Inferior parietal cortex (tissue), 1 donor: ENCODE data around the gene ZNF511.

Source experiments
- DNase-seq: peaks from one replicate; pipeline ENCODE4 v3.0.0-alpha.2; 2016; ENCODE audit errors: extremely low spot score

The ZNF511 gene

DNA sequence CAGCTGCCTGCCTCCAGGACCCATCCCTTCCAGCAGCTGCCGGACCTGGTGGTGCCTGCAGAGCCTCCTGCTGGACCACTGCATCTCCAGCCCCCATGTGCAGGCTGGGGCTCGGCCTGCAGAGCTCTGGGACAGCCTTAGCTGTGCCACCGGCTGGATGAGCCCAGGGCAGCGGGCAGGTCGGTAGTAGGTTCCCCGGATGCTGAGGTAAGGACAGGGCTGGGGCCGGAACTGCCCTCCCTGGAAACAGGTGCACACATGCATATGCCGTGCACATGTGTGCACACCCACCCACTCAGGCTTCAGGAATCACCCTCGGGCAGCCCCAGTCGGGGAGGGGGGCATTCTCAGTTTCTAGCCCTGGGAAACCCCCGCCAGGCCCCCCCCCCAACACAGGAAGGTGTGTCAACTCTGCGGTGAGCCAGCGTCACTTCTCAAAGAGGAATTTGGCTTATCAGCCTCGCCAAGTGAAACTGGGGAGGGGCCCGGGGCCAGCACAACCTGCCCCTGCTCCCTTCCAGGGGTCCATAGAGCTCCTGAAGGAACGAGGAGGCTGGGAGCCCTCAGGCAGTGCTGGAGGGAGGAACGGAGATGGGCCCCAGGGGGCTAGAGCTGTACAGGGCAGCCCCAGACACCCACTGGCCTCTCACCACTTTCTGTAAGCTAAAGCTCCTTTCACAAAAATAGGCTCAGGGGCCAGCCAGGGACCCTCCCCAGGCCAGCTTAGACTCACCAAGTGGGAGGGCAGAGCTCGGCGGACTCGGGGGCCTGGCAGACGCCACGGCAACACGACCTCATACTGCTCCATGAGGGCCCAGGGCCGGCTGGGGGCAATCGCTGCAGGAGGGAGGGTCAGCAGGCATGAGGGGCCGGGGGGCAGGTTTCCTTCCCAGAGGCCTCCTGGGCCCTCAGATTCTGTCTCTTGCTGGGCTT is 33.7 kb upstream of the ZNF511 start:
- DNase-seq, result no peak

GRCh38 chr10:133275684-133276092 is 33.0 kb upstream of the ZNF511 start:
- DNase-seq, result no peak

- no peak for DNase-seq
These were observed 32.6 kb upstream of the ZNF511 start for GRCh38 chr10:133276100-133276434.

DNA sequence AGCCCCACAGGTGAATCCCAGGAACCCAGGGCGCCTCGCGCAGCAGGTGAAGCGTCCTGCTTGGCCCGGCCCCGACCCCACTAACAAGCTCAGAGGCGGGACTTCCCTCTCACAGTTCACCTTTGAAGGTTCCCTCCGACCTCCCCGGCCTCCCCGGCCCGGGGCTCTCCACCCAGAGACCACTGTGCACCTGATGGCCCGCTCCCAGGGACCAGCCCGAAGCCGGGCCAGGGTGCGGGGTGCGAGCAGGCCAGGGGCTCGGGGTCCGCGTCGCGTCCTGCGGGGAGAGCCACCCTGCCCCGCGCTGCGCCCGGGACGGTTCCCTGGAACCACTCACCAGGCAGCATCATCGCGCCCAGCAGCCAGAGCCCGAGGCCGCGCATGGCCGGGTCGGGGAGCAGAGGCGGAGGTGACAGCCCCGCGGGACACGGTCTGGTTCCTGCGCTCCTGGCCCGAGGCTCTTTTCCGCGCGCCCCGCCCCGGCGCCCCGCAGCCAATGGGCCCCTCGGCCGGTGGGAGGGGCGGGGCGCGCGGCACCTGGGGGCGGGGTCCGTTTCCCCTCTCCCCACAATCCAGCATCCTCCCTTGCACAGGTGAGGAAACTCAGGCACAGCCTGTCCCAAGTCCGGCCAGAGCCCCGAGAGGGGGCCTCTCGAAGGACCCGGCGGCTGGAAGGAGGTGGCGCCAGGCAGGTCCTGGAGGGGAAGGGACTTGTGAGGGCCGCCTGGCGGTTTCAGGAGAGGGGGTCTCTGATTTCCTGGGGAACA is 32.1 kb upstream of the ZNF511 start, which contains the start of gene ADAM8:
ADAM8 (minus strand) TSS at position 434 of the 767 bp plus-strand sequence; CDS start at position 383, 51 bp downstream.
- DNase-seq, result no peak

DNA sequence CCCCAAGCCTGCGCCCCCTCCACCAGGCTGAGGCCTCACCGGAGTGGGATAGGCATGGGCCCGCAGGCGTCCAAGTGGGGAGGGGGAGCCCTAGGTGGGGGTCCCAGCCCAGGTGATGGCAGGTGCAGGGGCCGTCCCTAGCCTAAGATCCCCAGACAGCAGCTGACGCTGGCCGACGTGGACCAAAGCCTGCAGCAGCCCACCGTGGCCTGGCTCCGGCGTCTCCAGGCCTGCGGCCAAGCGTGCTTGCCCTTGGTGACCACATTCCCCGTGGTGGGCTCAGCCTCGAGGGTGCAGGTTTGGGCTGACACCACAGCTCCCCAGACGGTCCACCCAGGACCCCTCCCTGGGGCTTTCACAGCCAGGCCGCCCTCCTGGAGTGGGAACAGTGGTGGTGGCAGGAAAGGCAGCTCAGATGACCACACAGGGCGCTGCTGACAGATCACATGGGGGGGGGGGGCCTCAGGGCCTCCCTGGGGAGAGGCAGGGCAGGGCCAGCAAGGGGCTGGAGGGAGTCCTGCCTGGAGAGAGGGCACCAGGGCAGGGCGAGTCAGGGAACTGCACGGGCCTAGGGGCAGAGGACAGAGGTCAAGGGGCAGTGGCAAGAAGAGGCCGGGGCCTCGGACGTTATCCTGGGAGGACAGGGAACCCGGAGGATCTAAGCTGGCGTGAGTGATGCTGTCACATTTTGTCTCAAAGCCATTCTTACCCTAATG is 31.3 kb upstream of the ZNF511 start:
- no peak for DNase-seq

DNA sequence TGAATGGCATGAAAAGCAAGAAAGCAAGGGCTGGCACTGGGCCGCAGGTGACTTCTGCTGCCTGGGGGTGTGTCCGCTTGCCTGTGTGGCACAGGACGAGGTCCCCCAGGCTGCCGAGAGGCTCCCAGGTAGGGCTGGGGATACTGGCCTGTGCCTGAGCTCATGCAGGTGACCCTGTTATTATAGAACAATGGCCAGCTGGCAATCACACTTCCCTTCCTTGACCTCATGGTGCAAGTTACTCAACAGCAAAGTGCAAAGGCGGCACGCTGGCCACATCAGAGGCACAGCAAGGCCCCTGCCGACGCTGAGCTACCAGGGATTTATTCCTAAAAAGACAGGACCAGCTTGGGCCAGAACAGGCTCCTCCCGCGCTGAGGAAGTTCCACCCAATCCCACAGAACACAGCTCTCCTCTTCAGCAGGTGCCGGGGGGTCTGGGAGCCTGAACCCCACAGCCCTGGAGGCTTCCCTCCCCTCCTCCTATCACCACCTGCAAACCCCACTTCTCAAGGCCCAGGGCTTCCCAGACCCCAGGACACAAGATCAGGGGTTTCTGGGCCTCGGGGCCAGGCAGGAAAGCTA is 30.6 kb upstream of the ZNF511 start:
- DNase-seq, result no peak

DNA sequence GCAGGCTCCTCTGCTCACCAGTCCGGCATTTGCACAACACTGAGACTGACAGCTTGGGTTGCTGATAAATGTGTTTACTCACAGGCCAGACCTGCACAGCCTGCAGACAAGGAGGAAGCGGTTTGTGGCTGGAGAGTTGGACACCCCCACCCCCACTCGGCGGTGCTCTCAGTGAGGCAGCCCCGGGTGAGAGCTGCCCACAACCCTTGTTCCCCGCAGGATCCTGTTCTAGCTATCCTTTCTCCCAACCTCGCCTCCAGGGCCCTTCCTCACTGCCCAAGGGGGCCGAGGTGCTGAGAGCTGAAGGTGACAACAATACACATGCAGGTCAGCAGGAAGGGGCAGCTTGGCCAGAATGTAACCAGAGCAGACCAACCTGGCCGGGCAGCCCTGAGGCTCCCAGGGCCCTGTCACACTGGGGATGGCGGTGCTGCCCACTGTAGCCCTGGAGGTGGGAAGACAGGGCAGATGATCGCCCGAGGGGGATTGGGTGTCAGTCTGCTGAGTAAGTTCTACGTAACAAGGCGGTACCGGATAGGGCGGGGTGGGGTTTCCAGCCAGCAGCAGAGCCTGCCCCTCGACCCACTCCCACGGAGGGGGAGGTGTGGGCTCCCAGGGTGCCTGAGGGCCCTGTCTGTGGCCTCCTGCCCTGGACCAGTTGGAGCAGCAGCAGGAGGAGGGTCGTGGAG is 30.0 kb upstream of the ZNF511 start:
- no peak for DNase-seq

DNA sequence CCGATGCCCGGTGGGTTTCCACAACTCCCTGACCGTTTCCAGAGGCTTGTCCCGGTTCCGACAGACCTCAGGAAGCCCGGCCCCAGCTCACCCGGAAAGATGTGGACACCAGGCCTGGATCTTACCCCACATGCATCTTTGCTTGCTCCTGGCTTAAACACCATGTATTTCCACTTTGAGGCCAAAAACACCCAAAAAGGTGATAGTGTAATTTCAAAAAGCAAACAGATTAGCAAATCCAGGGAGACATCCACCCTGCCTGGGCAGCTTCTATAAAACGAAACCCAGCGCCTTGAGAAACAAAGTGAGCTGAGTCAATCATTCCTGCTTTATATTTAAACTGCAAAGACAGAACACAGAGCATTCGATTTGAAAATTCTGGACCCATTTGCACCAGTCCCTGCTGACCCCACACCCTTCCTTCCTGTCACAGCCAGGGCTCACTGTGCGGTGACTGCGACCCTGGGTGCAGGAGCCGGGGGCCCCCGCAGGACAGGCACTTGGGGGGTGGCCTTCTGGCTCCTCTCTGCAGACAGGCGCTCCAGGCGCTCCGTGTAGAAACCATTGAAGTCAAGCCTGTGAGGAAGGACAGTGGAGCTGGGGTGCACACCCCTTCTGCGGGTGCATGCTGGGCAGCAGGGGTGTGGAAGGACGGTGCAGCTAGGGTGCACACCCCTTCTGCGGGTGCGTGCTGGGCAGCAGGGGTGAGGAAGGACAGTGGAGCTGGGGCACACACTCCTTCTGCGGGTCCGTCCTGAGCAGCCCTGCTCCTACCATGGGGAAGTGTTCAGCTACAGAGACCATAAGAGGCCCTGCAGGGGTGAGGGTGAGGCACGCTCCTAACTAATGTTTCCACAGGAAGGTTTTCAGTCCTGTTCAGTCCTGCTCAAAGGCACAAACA is 29.1 kb upstream of the ZNF511 start:
- DNase-seq, result no peak

DNA sequence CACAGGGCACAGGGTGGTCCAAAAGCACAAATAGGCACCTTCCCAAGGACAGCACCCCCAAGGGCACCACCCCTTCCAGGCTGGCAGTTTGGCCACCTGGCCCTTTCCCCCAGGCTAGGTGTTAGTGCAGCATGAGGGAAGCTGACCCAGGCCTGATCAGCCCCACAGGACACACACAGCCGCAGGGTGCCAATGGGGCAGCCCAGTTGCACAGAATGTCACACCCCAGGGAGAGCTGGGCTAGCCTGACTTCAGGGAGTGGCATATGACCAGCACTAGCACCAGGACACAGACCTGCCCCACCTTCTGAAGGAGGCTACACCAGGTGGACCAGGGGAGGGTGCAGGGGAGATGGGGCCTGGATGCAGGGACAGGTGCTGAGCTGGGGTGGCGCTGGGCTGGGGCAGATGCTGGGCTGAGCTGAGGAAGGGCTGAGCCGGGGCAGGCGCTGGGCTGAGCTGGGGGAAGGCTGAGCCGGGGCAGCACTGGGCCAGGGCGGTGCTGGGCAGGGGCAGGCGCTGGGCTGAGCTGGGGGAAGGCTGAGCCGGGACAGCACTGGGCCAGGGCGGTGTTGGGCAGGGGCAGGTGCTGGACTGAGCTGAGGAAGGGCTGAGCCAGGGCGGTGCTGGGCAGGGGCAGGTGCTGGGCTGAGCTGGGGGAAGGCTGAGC is 28.2 kb upstream of the ZNF511 start:
- DNase-seq, result no peak

GRCh38 chr10:133281084-133281483 is 27.6 kb upstream of the ZNF511 start:
- DNase-seq, result no peak

DNA sequence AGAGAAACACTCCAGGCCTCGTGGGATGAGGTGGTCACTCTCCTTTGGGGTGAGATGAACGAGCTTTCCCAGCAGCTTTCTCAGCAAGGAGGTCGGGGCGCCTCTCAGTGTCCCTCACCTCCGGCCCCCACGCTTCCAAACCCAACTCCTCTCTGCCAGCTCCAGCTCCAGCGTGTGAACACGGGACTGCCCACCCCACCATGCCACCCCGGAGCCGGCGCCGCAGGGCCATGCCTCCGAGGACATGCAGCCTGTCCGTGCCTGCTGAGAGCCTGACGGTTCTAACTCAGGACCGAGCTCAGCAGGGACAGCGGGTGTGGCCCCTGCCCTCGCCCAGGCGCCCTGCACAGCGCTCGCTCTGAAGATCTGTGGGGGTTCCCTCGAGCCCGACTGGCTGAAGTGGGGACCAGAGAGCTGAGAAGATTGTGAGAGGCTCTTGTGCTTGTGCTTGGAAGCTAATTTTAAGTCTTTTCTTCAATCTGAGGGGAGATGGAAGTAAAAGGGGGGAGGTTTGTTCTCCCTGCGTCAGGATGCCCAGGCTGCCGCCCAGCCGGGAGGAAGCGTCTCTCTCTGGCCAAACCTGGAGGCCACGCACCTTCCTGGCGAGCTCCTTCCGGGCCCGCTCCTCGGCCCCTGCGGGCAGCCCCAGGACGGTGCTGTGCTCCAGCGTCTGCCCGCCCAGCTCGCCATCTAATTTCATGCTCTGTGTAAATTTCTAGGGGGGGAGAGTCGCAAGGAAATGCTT is 26.9 kb upstream of the ZNF511 start:
- DNase-seq, result no peak

GRCh38 chr10:133282846-133283390 is 25.8 kb upstream of the ZNF511 start:
- no peak for DNase-seq

GRCh38 chr10:133283931-133284330 is 24.8 kb upstream of the ZNF511 start:
- no peak for DNase-seq

DNA sequence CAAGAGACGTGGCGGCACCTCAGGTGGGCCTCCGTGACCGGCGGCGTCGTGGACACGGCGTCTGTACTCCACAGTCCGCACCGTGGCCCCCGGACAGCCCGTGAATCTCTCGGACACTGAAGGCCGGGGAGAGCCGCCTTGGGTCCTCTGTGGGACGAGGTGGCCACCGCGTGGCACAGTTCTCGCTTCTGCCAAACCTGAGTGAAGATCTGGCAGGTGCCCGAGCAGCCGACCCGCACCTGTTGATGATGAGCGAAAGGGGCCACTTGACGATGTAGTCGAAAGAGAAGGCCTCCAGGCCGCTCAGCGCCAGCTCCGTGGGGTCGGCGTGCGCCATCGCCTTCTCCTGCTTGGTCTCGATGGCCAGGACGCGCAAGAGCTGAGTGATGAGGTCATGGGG is 23.5 kb upstream of the ZNF511 start:
- DNase-seq, result no peak

- DNase-seq, result no peak
These were observed 22.3 kb upstream of the ZNF511 start for GRCh38 chr10:133286366-133286765.

GRCh38 chr10:133287832-133288500 is 20.7 kb upstream of the ZNF511 start:
- no peak for DNase-seq

DNA sequence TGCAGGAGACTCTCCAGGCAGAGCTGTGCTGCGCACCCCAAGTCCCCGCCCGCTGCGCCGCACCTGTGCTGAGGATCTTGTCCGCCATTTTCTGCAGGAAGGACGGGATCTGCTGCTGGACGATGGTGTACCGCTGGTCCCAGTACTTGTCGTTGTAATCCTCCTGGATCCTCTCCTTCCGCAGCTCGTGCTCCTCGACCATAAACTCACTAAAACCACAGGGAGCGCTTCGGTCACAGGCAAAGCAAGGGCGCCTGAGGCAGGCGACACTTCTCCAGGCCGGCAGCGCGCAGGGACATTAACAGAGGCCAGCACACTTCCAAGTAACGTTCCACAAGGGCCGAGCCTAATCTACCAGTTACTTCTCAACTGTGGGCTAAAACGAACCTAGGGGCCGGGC is 19.0 kb upstream of the ZNF511 start:
- no peak for DNase-seq
